ENCODE measurements around the gene FBXO27.
"Not testable (repeated sequence)": the region's sequence is repeated elsewhere in the genome, so short reads cannot be mapped to it uniquely, and the experiment has no call there.

The FBXO27 gene

GRCh38 chr19:39032063-39032918 is at the start of gene FBXO27:
Gene FBXO27, minus strand, starts transcription at chr19:39032549. Its CDS starts 322 bp downstream, at chr19:39032227.
- DNase-seq: no peak

DNA sequence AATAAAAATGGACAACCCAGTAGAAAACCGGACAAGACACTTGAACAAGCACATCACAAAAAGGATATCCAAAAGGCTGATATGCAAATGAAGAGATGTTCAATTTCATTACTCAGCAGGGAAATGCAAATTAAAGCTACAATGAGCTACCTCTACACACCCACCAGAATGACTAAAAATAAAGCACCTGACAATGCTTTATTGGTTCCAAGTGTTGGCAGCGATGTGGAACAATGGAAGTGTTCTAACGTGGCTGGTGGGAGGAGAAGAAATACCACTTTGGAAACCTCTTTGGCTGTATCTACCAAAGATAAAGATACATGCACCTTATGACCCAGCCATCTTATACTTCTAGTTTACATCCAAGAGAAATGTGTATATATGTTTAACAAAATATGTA is 48.1 kb upstream of the FBXO27 start:
- DNase-seq: no peak

- no peak for DNase-seq
Observed at GRCh38 chr19:39078436-39079200, 46.3 kb upstream of the FBXO27 start.

DNA sequence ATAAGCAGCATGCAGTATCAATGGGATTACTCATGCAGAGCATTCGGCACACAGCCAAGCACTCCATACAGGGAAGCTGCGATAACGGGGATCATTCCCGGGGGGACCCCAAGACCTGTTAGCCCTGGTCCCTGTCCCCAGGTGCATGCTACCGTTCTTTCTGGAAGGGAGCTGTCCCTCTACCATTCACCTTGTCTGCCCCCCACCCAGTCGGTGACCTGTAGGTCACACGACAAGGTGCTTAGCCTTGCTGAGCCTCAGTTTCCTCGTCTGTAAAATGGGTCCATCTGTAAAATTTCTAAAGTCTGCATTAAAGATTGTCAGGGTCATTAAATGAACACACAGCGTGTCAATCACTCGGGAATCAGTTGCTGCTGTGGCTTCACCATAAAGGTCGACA is 45.0 kb upstream of the FBXO27 start:
- no peak for DNase-seq

DNA sequence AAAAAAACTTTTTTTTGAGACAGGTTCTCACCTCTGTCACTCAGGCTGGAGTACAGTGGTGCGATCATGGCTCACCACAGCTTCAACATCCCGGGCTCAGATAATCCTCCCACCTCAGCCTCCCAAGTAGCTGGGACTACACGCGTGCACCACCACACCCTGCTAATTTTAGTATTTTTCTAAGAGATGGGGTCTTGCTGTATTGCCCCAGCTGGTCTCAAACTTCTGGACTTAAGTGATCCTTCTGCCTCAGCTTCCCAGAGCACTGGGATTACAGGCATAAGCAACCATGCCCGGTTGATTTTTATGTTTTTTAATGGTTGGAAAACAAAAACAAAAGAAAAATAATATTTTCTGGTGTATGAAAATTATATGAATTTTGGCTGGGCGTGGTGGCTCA is 42.6 kb upstream of the FBXO27 start:
- DNase-seq: no peak

GRCh38 chr19:39074205-39074692 is 41.9 kb upstream of the FBXO27 start:
- DNase-seq: no peak

- no peak for DNase-seq
Observed at GRCh38 chr19:39070888-39071287, 38.5 kb upstream of the FBXO27 start.

DNA sequence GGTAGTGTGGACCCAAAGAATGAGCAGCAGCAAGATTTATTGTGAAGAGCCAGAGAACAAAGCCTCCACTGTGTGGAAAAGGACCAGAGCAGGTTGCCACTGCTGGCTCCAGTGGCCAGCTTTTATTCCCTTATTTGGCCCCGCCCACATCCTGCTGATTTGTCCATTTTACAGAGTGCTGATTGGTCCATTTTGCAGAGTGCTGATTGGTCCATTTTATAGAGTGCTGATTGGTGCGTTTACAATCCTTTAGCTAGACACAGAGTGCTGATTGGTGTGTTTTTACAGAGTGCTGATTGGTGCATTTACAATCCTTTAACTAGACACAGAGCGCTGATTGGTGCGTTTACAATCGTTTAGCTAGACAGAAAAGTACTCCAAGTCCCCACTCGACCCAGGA is 35.9 kb upstream of the FBXO27 start:
- DNase-seq: not testable (repeated sequence)

GRCh38 chr19:39067104-39067503 is 34.8 kb upstream of the FBXO27 start:
- DNase-seq: no peak

DNA sequence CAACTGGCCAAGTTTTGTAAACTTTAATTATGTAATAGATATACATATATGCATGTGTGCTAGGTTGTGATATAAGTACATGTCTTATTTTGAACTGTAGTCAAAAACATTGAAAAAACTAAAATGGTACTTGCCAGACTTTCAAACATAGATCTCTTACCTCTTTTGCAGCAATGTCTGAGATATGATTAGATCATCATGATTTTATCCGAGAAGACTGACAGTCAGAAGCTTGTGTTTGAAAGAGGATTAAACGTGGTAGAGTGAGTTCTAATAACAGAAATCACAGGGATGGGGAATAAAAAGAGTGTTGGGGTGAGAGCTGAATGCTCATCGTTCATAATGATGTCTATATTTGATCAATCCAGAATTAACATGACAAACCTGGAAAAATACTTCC is 33.6 kb upstream of the FBXO27 start:
- DNase-seq: no peak

DNA sequence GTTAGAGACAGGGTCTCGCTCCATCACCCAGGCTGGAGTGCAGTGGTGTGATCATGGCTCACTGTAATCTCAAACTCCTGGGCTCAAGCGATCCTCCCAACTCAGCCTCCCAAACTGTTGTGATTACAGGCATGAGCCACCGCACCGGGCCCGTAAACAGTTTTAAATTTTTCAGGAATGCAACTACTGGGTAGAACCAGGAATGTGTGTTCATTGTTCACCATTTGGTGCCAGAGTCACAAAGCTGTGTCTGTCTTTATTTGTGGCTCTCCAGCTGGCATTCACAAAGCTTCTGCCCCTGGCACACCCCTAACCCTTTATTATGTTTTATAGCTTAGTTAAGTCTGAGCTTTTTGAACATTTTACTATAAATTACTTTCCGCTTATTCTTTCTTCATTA is 32.1 kb upstream of the FBXO27 start:
- DNase-seq: no peak

DNA sequence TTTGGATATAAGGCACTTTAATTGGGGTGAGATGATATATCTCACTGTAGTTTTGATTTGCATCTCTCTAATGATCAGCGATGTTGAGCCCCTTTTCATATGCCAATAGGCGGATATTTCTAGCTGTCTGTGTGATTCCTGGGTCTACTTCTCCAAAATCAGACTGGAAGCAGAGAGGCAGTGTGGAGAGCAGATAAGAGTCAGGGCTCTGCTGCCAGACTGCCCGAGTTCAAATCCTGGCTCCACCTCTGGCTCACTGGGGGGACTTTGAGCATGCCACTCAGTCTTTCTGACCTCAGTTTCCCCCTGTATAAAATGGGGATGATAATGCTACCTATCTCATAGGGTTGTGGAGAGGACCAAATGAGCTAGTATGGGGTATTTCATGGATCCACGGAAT is 27.8 kb upstream of the FBXO27 start:
- no peak for DNase-seq

- DNase-seq: no peak
Observed at GRCh38 chr19:39059302-39059701, 27.0 kb upstream of the FBXO27 start.

- no peak for DNase-seq
Observed at GRCh38 chr19:39057615-39058014, 25.3 kb upstream of the FBXO27 start.

- no peak for DNase-seq
Observed at GRCh38 chr19:39054091-39054470, 21.7 kb upstream of the FBXO27 start.

DNA sequence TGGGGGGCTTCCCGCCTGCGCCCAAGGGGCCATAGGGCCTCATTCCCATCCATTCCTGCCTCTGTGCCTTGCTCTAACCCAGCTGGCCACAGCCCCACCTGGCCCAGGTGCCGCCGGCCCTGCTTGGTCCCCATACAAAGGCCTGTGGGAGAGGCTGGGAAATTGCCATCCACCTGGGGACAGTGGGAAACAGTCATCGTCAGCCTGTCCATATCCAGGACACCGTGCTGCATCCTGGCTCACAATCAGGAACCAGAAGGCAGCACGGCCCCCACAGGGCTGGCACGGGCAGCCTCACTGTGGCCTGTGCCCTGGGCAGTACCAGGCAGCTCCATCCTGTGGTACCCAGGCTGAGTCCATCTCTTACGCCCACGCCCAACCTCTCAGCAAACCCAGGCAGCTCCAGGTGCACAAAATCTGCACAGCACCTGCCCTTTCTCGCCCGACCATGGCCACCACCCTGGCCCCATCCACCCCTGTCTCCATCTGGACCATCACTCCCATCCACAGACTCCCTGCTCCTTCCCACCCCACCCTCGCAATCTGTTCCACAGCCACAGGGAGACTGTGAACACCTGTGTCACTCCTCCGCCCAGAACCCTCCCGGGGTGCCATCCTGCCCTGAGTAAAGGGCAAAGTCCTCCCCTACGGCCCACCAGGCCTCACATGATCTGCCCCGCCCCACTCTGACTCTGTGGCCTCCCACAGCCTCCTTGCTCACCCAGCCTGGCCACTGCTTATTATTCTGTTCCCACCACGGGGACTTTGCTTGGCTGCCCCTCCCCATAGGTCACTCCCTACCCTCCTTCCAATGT is 21.1 kb upstream of the FBXO27 start:
- DNase-seq: no peak

DNA sequence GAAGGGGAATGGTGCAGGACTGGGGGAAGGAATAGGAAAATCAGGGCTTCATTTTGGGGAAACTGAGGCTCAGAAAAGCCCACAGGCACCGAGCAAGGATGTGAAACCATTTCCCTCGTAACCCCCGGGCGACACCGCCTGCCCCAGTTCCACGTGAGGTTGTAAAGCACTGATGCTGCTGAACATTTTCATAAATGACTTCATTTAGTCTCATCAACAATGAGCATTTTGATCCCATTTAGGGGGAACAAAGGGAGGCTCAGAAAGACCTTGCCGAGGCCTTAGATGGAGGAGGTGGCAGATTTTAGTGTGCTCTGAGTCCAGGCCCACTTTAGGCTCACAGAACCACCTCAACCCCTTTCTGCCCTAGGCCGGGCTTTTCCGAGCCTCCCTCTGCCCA is 20.5 kb upstream of the FBXO27 start:
- DNase-seq: no peak

DNA sequence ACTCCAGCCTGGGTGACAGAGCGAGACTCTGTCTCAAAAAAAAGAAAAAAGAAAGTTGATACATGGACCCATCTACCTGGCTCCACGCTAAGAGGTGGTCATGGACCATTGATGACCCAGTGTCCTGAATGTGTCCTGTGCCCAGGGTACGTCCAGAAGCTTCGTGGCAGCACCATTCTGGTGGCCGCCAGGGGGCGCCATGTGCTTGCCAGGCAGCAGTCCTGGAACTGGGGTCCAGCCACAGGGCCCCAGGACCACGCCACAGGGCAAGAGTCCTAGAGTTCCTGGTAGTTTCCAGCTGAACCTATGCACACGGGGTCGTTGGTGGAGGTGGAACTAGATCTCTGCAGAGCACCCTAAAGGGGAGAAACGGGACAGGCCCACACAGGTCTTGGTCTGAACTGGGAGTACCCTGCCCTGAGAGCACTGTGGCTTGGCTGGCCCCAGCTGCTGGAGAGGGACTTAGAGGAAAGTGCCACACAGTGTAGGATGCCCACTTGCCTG is 19.9 kb upstream of the FBXO27 start:
- DNase-seq: no peak

DNA sequence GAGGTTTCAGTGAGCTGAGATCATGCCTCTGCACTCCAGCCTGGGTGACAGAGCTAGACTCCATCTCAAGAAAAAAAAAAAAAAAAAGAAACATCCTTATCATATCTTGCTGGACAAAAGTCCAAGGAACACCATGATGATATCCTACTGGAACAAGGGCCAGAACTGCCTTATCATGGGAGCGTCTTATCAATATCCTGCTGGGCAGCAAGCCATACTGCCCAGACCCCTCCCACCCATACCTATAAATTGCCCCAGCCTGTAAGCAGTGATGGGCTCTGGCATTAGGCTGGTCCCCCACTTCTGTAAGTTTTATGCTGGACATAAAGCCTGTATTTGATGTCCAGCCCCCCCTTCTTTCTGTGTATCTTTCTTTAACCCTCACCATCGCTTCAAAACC is 14.7 kb upstream of the FBXO27 start:
- DNase-seq: no peak

DNA sequence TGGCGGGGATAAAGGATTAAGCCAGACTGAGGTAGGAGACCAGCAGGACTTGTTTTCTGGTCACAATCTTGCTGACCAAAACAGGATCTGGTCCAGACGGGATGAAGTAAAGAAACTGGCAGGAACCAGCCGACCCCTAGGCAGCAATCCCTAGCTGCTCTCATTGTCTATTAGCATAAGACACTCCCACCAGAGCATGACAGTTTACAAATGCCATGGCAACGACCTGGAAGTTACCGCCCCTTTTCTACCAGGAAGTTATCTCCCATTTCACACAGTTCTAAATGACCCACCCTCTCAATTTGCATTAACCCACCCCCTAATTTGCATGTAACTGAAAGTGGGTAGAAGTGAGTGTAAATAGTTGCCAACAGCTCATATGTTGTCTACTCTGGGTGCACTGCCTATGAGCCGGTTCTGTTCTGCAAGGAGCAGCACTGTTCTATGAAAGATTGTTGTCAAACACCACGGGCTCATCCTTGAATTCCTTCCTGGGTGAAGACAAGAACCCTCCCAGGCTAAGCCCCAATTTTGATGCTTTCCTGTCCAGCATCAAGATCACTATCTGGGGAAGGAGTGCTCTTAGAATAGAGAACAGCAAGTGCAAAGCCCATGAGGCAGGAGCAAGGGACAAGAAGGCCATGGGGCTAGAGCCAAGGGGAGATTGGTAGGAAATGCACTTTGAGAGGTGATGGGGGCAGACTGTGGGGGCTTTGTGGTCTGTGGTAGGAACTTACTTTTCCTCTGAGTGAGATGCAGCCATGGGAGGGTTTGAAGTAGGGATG is 13.9 kb upstream of the FBXO27 start:
- DNase-seq: no peak

DNA sequence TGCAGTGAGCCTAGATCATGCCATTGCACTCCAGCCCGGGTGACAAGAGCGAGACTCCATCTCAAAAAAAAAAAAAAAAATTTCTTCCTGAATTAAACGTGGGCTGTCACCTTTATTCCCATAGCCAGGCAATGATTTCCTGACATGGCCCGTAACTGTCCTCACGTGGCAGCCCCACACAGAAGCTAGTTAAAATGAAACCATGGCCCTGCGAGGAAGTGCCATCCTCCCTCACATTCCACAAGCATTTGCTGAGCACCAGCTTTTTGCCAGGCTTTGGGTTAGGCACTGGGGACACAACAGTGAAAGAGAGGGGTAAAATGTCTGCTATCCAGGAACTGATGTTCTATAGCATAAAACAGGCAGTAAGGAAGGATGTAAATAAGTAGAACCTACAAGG is 13.2 kb upstream of the FBXO27 start:
- no peak for DNase-seq

- no peak for DNase-seq
Observed at GRCh38 chr19:39038098-39038497, 5.7 kb upstream of the FBXO27 start.

Measured in NCI-H2107 (cell line).